K562 (cell line): ENCODE data around the gene POLRMT. TPM values are rescaled to one million over a fixed set of nuclear protein-coding genes. Genes with fewer than 3 reads are reported as not detected.

Experiments used
- ATAC-seq: fragments of 200-7000 bp; cut with Tn5 transposase; 3 replicates; pipeline ENCODE4 v1.9.1; 2020; ENCODE audit warnings: moderate library complexity
- BruUV-seq: library from RNA; stranded (reverse); fragments of 400-500 nt; replicated peaks from 2 replicates; lab custom pipeline; 2021; lab: Mats Ljungman, UMichigan
- CTCF ChIA-PET: fragments of 300-600 bp; formaldehyde crosslinking; extraction: SDS; loops from one replicate; lab custom pipeline; 2021; ENCODE audit warnings: low intra/inter-chr PET ratio; lab: Yijun Ruan, JAX
- POLR2A ChIA-PET: fragments of 300-600, 350-650 bp; sonication (Branson Sonifier 250); formaldehyde crosslinking; extraction: SDS; loops from one replicate; lab custom pipeline; 2021; ENCODE audit warnings: antibody characterized with exemption, inconsistent platforms; lab: Yijun Ruan, JAX
- DNase-seq, 4 experiments: peaks; one replicate each; pipeline versions ENCODE4 v3.0.0 to v3.0.0-alpha.2; 2011 to 2018; ENCODE audit warnings: low spot score in 3 of 4, mixed read lengths in 3 of 4; ENCODE audit errors: extremely low read depth in 1 of 4
- FAIRE-seq: peaks from 2 replicates; lab custom pipeline; 2011; peaks lifted over from hg19 to GRCh38; lab: Jason Lieb, UNC
- H2AFZ ChIP-seq: 2 replicates; pipeline ENCODE4 v1.6.0; 2011; ENCODE audit warnings: low read depth, low read length, control low read depth, inconsistent platforms
- H3K27ac ChIP-seq: fragments of 200-600 bp; 3 replicates; pipeline ENCODE4 v1.8.0; 2011; ENCODE audit warnings: low read depth, mild to moderate bottlenecking, control low read depth, inconsistent platforms, low read length, moderate library complexity, mixed read lengths; ENCODE audit errors: extremely low read depth
- H3K27me3 ChIP-seq, 2 experiments: fragments of 300-600 bp in 1 of 2; 2 replicates in 1 of 2; 3 replicates in 1 of 2; pipeline versions ENCODE4 v1.6.0 to v1.8.0; 2011; ENCODE audit warnings: inconsistent platforms in 2 of 2, low read length in 2 of 2, mild to moderate bottlenecking in 1 of 2, mixed read lengths in 1 of 2, moderate library complexity in 1 of 2; ENCODE audit not compliant: control insufficient read depth in 2 of 2, insufficient read depth in 2 of 2
- H3K36me3 ChIP-seq: fragments of 300-600 bp; 3 replicates; pipeline ENCODE4 v1.8.0; 2011; ENCODE audit warnings: mild to moderate bottlenecking, low read length, inconsistent platforms; ENCODE audit not compliant: control insufficient read depth, insufficient read depth
- H3K4me1 ChIP-seq, 2 experiments: fragments of 200-600 bp in 1 of 2; replicated peaks in 1 of 2; 2 replicates in 1 of 2; 3 replicates in 1 of 2; pipeline versions ENCODE4 v1.5.1 to v1.8.0; 2011; ENCODE audit warnings: inconsistent platforms in 2 of 2, low read length in 2 of 2, mild to moderate bottlenecking in 1 of 2, mixed read lengths in 1 of 2, moderate library complexity in 1 of 2; ENCODE audit not compliant: control insufficient read depth in 2 of 2, insufficient read depth in 2 of 2
- H3K4me2 ChIP-seq: 2 replicates; pipeline ENCODE4 v1.6.1; 2011; ENCODE audit warnings: low read length, control low read depth, inconsistent platforms, mixed read lengths; ENCODE audit not compliant: insufficient read depth
- H3K4me3 ChIP-seq: fragments of 200-600 bp; sonication (generic), shearing (Covaris generic); 2 replicates; pipeline ENCODE4 v1.5.1; 2016; ENCODE audit warnings: control low read depth, inconsistent platforms
- H3K79me2 ChIP-seq: fragments of 200-600 bp; 3 replicates; pipeline ENCODE4 v1.8.0; 2011; ENCODE audit warnings: low read length, inconsistent platforms; ENCODE audit not compliant: control insufficient read depth, insufficient read depth
- H3K9ac ChIP-seq, 2 experiments: 2 replicates each; pipeline versions ENCODE4 v1.6.0 to v1.6.1; 2011; ENCODE audit warnings: low read depth in 2 of 2, low read length in 2 of 2, control low read depth in 1 of 2, inconsistent platforms in 1 of 2, mild to moderate bottlenecking in 1 of 2, mixed read lengths in 1 of 2; ENCODE audit not compliant: insufficient read depth in 1 of 2
- H3K9me1 ChIP-seq: one replicate; pipeline ENCODE4 v1.6.0; 2011; ENCODE audit warnings: inconsistent platforms, mild to moderate bottlenecking, low read length, moderate library complexity; ENCODE audit not compliant: control insufficient read depth, insufficient read depth
- H3K9me3 ChIP-seq: replicated peaks from 2 replicates; pipeline ENCODE4 v1.5.1; 2011; ENCODE audit warnings: low read depth, low read length, inconsistent platforms; ENCODE audit not compliant: control insufficient read depth, insufficient read depth
- H4K20me1 ChIP-seq: replicated peaks from 2 replicates; pipeline ENCODE4 v1.6.1; 2011; ENCODE audit warnings: low read length, inconsistent platforms, mixed read lengths; ENCODE audit not compliant: control insufficient read depth, insufficient read depth
- ARID3B ChIP-seq: fragments of 250-450 bp; sonication (Bioruptor Pico); IDR thresholded peaks from 2 replicates; pipeline ENCODE4 v1.4.0; 2020; ENCODE audit warnings: borderline replicate concordance
- ATF3 ChIP-seq, 2 experiments: fragments of 450-650 bp in 1 of 2; sonication (generic) in 1 of 2; formaldehyde crosslinking in 1 of 2; IDR thresholded peaks in 1 of 2; conservative IDR thresholded peaks in 1 of 2; 2 replicates each; pipeline versions ENCODE4 v1.6.1 to v1.8.1; 2016 to 2023; ENCODE audit warnings: mild to moderate bottlenecking in 2 of 2, moderate library complexity in 2 of 2, inconsistent platforms in 1 of 2, missing genetic modification reagents in 1 of 2
- CTCF ChIP-seq, 3 experiments: IDR thresholded peaks in 2 of 3; conservative IDR thresholded peaks in 1 of 3; 2 replicates each; pipeline ENCODE4 v1.5.1; 2011 to 2012; ENCODE audit warnings: low read length in 3 of 3, mild to moderate bottlenecking in 3 of 3, control low read depth in 2 of 3, improper control_type of control experiment in 1 of 3, inconsistent platforms in 1 of 3, low read depth in 1 of 3, mixed read lengths in 1 of 3, moderate library complexity in 1 of 3; ENCODE audit not compliant: insufficient read depth in 2 of 3
- CTCFL ChIP-seq: IDR thresholded peaks from 2 replicates; pipeline ENCODE4 v1.6.1; 2011; ENCODE audit warnings: borderline replicate concordance, low read depth, mild to moderate bottlenecking, moderate library complexity, low read length; ENCODE audit not compliant: insufficient read depth, poor library complexity, severe bottlenecking
- EHMT2 ChIP-seq: fragments of 450-650 bp; IDR thresholded peaks from 2 replicates; pipeline ENCODE4 v1.6.1; 2018; ENCODE audit warnings: antibody characterized with exemption
- ILK ChIP-seq: fragments of 450-650 bp; IDR thresholded peaks from 2 replicates; pipeline ENCODE4 v1.6.1; 2016; ENCODE audit warnings: missing genetic modification characterization, low read depth, mild to moderate bottlenecking, missing compliant biosample characterization, moderate library complexity, borderline replicate concordance
- MYBL2 ChIP-seq, 2 experiments: fragments of 450-650 bp in 1 of 2; sonication (generic) in 1 of 2; formaldehyde crosslinking in 1 of 2; IDR thresholded peaks; 2 replicates each; pipeline versions ENCODE4 v1.6.1 to v1.8.1; 2017 to 2022; ENCODE audit warnings: borderline replicate concordance in 1 of 2, inconsistent platforms in 1 of 2, low read depth in 1 of 2, mild to moderate bottlenecking in 1 of 2, missing genetic modification reagents in 1 of 2, moderate library complexity in 1 of 2
- XRCC5 ChIP-seq: fragments of 200-400 bp; formaldehyde crosslinking; IDR thresholded peaks from 2 replicates; pipeline ENCODE4 v1.6.1; 2017; ENCODE audit warnings: low read depth, mild to moderate bottlenecking, low read length
- ZBTB33 ChIP-seq: sonication (generic); formaldehyde crosslinking; IDR thresholded peaks from 2 replicates; pipeline ENCODE4 v1.8.1; 2023; ENCODE audit warnings: mild to moderate bottlenecking, missing genetic modification reagents
- WGBS: fragments of 100-300 bp; shearing (Covaris generic); methylation state at CpG from one replicate; pipeline ENCODE4 v1.1.6; 2016; ENCODE audit warnings: low coverage, mixed read lengths; ENCODE audit not compliant: insufficient coverage; ENCODE audit errors: missing lambda C conversion rate; 5-methylcytosine and 5-hydroxymethylcytosine counted together
- in situ Hi-C: fragments of 300-500 bp; cut with MboI; formaldehyde crosslinking; loops from 4 replicates; pipeline ENCODE4 v1.15.0; 2018; ENCODE audit warnings: inconsistent platforms, mixed read lengths
- intact Hi-C: fragments of 100-400 bp; cut with micrococcal nuclease; formaldehyde crosslinking; loops from 2 replicates; pipeline ENCODE4 v1.14.2; 2022
- polyA plus RNA-seq, 8 experiments: library from polyadenylated mRNA; depleted of rRNA in 4 of 8; stranded (reverse) in 5 of 8; unstranded in 3 of 8; fragments of >200 nt; fragmentation: Nextera tagmentation in 2 of 8; fragmentation: Illumina TruSeq in 1 of 8; extraction: Ambion mirVana in 2 of 8; extraction: Trizol in 1 of 8; gene quantifications; 2 replicates each; pipeline versions ENCODE4 v1.2.1 to v1.2.3, GENCODE V29; 2011 to 2014; ENCODE audit warnings: inconsistent platforms in 1 of 8, missing spikeins in 1 of 8
- total RNA-seq, 7 experiments: library from RNA; depleted of rRNA in 6 of 7; stranded (reverse); fragments of >200 nt in 6 of 7; fragmentation: Illumina TruSeq in 2 of 7; extraction: Trizol in 2 of 7; gene quantifications; 2 replicates each; pipeline versions ENCODE4 v1.2.1 to v1.2.3, GENCODE V29; 2011 to 2021; ENCODE audit warnings: low replicate concordance in 1 of 7

POLRMT gene
- total and polyA plus RNA-seq, 9 of the 15 experiments (the other 6 are each of a cell fraction or from before 2014, with no cell fraction given) = 30.3 to 144 (median 68.0) TPM

GRCh38 chr19:628168-628567 is 5.2 kb downstream of the POLRMT start:
- peaks cover 76% of the 10 kb centered on the region; the same call in 2 of the 3 replicates for H3K36me3 ChIP-seq
- H3K79me2 ChIP-seq = peaks cover 46% of the 10 kb centered on the region
- in situ Hi-C loops = no loop called here
- POLR2A ChIA-PET = interaction anchor here (0.8 to 1.0 kb wide), 2 partner anchors 8 to 13 kb away, joined by 3 read pairs; no protein-coding TSS in a partner anchor
- no peak overlapping the region for H3K4me3 ChIP-seq
- TF ChIP-seq ARID3B (no peak), XRCC5 (no peak), ZBTB33 (CRISPR knock-in tag) (peak; percentile 99), MYBL2 (IDR thresholded peaks at IDR 0.05; ENCODE audit: low read depth) (no peak), MYBL2 (CRISPR knock-in tag; IDR thresholded peaks at IDR 0.05; ENCODE audit: borderline replicate concordance) (no peak), CTCFL (peak; percentile 54), CTCF (IDR thresholded peaks at IDR 0.05 in 2 of 3, conservative IDR thresholded peaks at IDR 0.05 in 1 of 3; ENCODE audit: insufficient read depth in 2 of 3, low read depth in 1 of 3, low read length in 3 of 3) (peak; percentile 18 to 50 (median 44); a peak in 4 of 6 replicates), ATF3 (IDR thresholded peaks at IDR 0.05) (0 out of 2 replicates have a peak, but pooled peaks have one; percentile 42), ATF3 (CRISPR knock-in tag; conservative IDR thresholded peaks at IDR 0.05) (no peak), EHMT2 (no peak), ILK (tag) (no peak)
- no peak overlapping the region for H3K9ac ChIP-seq
- H3K27me3 ChIP-seq = no peaks in the 10 kb centered on the region
- ATAC-seq = no peak
- H3K4me2 ChIP-seq = no peak overlapping the region
- H4K20me1 ChIP-seq = no peaks in the 10 kb centered on the region
- 90% methylated on average over 19 of the region's 19 CpGs for WGBS
- no peaks in the 10 kb centered on the region for H3K9me1 ChIP-seq
- no peaks in the 10 kb centered on the region for H3K9me3 ChIP-seq
- no peak overlapping the region for H3K27ac ChIP-seq
- no peak overlapping the region for H2AFZ ChIP-seq
- BruUV-seq = no TSS peak
- peak in 1 of 4 experiments; percentile 38 for DNase-seq
- CTCF ChIA-PET = no interaction called here
- intact Hi-C loops = no loop called here
- peaks cover 0 to 45% of the 10 kb centered on the region in 2 experiments; a peak in 4 of 5 replicates for H3K4me1 ChIP-seq
- FAIRE-seq = no peak
